Measurements from ENCODE around the gene BSDC1. TPM values are rescaled to one million over a fixed set of nuclear protein-coding genes. Genes with fewer than 3 reads are reported as not detected.

Gene BSDC1
- total and polyA plus RNA-seq, 2 of the 13 experiments (the other 11 are each of a cell fraction or from before 2014, with no cell fraction given): 40.3 to 64.2 TPM

- TF ChIP-seq IKZF4 (CRISPR knock-in tag; IDR thresholded peaks at IDR 0.05; ENCODE audit: borderline replicate concordance, low read depth, not compliant biosample characterization) (no peak), ZNF335 (CRISPR knock-in tag; IDR thresholded peaks at IDR 0.05) (peak; percentile 86; the same call in 1 of the 2 replicates), ZSCAN29 (CRISPR knock-in tag; conservative IDR thresholded peaks at IDR 0.05) (peak; percentile 31; the same call in 1 of the 2 replicates), HMG20A (CRISPR knock-in tag; IDR thresholded peaks at IDR 0.05; ENCODE audit: borderline replicate concordance) (peak; percentile 84), MIXL1 (CRISPR knock-in tag; IDR thresholded peaks at IDR 0.05) (peak; percentile 52; the same call in 1 of the 2 replicates), SIX1 (CRISPR knock-in tag; IDR thresholded peaks at IDR 0.05; ENCODE audit: borderline replicate concordance) (peak; percentile 41; the same call in 1 of the 2 replicates), CBX5 (CRISPR knock-in tag; IDR thresholded peaks at IDR 0.05; ENCODE audit: borderline replicate concordance) (peak; percentile 72; the same call in 1 of the 2 replicates), STAT5B (CRISPR knock-in tag; IDR thresholded peaks at IDR 0.05) (0 out of 2 replicates have a peak, but pooled peaks have one; percentile 62), SAP130 (CRISPR knock-in tag; IDR thresholded peaks at IDR 0.05; ENCODE audit: low read depth) (peak; percentile 80), RBFOX2 (IDR thresholded peaks at IDR 0.05; ENCODE audit: low read depth, low read length) (peak; percentile 39; the same call in 1 of the 2 replicates), FLYWCH1 (CRISPR knock-in tag; IDR thresholded peaks at IDR 0.05) (no peak), NR2F1 (CRISPR knock-in tag; IDR thresholded peaks at IDR 0.05) (no peak), HNRNPH1 (optimal IDR thresholded peaks at IDR 0.05; ENCODE audit: low read depth, low read length) (no peak), GMEB2 (CRISPR knock-in tag; IDR thresholded peaks at IDR 0.05; ENCODE audit: low read depth) (no peak), GLI4 (CRISPR knock-in tag; IDR thresholded peaks at IDR 0.05; ENCODE audit: borderline replicate concordance) (no peak; the same call in 1 of the 2 replicates), PREB (CRISPR knock-in tag; IDR thresholded peaks at IDR 0.05) (no peak), RERE (CRISPR knock-in tag; IDR thresholded peaks at IDR 0.05; ENCODE audit: low read depth) (peak; percentile 68; the same call in 1 of the 2 replicates), KAT8 (CRISPR knock-in tag; IDR thresholded peaks at IDR 0.05) (peak; percentile 78), ELF1 (CRISPR knock-in tag; IDR thresholded peaks at IDR 0.05) (peak; percentile 69), ZNF614 (CRISPR knock-in tag; IDR thresholded peaks at IDR 0.05; ENCODE audit: borderline replicate concordance) (peak; percentile 57; the same call in 1 of the 2 replicates), ZNF597 (CRISPR knock-in tag; IDR thresholded peaks at IDR 0.05) (no peak)
Measured at GRCh38 chr1:32321712-32322291, 72.4 kb downstream of the BSDC1 start (continued).

Measured in HepG2 (cell line).